ENCODE data around the gene BRPF1. TPM values are rescaled to one million over a fixed set of nuclear protein-coding genes. Genes with fewer than 3 reads are reported as not detected.

BRPF1 gene
- total RNA-seq, 1 donor from 2014 or later: 28.0 TPM

- Mint-ChIP-seq H3K27ac (no peak overlapping the region), H3K4me1 (ENCODE audit: unreplicated experiment) (peaks cover 8% of the 10 kb centered on the region), H3K27me3 (no peaks in the 10 kb centered on the region), H3K36me3 (peaks cover 24% of the 10 kb centered on the region), H3K4me3 (no peak overlapping the region), H3K9me3 (no peaks in the 10 kb centered on the region)
- no peak for TF ChIP-seq CTCF (conservative IDR thresholded peaks at IDR 0.05)
- DNase-seq (ENCODE audit: extremely low spot score, unreplicated experiment): no peak
Observed at GRCh38 chr3:9797196-9797945, 65.8 kb downstream of the BRPF1 start.

Other genes with a start within 250 kb of the BRPF1 start
- 1.7 and 3.5 TPM in 2 replicates for gene LHFPL4, start 177.9 kb upstream of the BRPF1 start, total RNA-seq (ENCODE audit: low replicate concordance)
- gene MTMR14, start 82.2 kb upstream of the BRPF1 start, total RNA-seq (ENCODE audit: low replicate concordance): 30.0 and 34.7 TPM in 2 replicates
- gene CPNE9, start 27.9 kb upstream of the BRPF1 start, total RNA-seq (ENCODE audit: low replicate concordance): 0.34 and 0.59 TPM in 2 replicates
- gene OGG1, start 18.2 kb downstream of the BRPF1 start, total RNA-seq (ENCODE audit: low replicate concordance): 22.8 and 40.4 TPM in 2 replicates
- 2.7 and 9.1 TPM in 2 replicates for gene CAMK1, start 38.2 kb downstream of the BRPF1 start, total RNA-seq (ENCODE audit: low replicate concordance)
- gene TADA3, start 60.7 kb downstream of the BRPF1 start, total RNA-seq (ENCODE audit: low replicate concordance): 48.4 and 54.3 TPM in 2 replicates
- gene ARPC4, start 61.3 kb downstream of the BRPF1 start, total RNA-seq (ENCODE audit: low replicate concordance): 131 and 151 TPM in 2 replicates
- 25.8 and 42.2 TPM in 2 replicates for gene TTLL3, start 78.5 kb downstream of the BRPF1 start, total RNA-seq (ENCODE audit: low replicate concordance)
- gene RPUSD3, start 112.3 kb downstream of the BRPF1 start, total RNA-seq (ENCODE audit: low replicate concordance): 50.9 and 55.0 TPM in 2 replicates
- gene CIDEC, start 148.5 kb downstream of the BRPF1 start, total RNA-seq (ENCODE audit: low replicate concordance): 0.60 and 1.6 TPM in 2 replicates
- 35.4 and 40.4 TPM in 2 replicates for gene JAGN1, start 158.9 kb downstream of the BRPF1 start, total RNA-seq (ENCODE audit: low replicate concordance)
- gene IL17RE, start 171.1 kb downstream of the BRPF1 start, total RNA-seq (ENCODE audit: low replicate concordance): 13.6 and 24.3 TPM in 2 replicates
- gene IL17RC, start 185.4 kb downstream of the BRPF1 start, total RNA-seq (ENCODE audit: low replicate concordance): 22.6 and 30.0 TPM in 2 replicates
- 40.1 and 44.3 TPM in 2 replicates for gene CRELD1, start 202.1 kb downstream of the BRPF1 start, total RNA-seq (ENCODE audit: low replicate concordance)
- 8.2 and 11.3 TPM in 2 replicates for gene PRRT3, start 220.7 kb downstream of the BRPF1 start, total RNA-seq (ENCODE audit: low replicate concordance)

Measured in type B pancreatic cell (in vitro differentiated cells).